SK-N-SH (cell line): ENCODE data around the gene MAEA. TPM values are rescaled to one million over a fixed set of nuclear protein-coding genes. Genes with fewer than 3 reads are reported as not detected.
A peak's percentile ranks its signal among the peaks of the same experiment; 100 is the strongest.
"Not testable (repeated sequence)": the region's sequence is repeated elsewhere in the genome, so short reads cannot be mapped to it uniquely, and the experiment has no call there.

ENCODE experiments used
- CTCF ChIA-PET: fragments of 300-600, 350-600 bp; formaldehyde crosslinking; extraction: SDS; loops from one replicate; lab custom pipeline; 2021; lab: Yijun Ruan, JAX
- POLR2A ChIA-PET: fragments of 350-600 bp; sonication (Branson Sonifier 250); formaldehyde crosslinking; extraction: SDS; loops from one replicate; lab custom pipeline; 2020; ENCODE audit warnings: antibody characterized with exemption, inconsistent platforms; lab: Yijun Ruan, JAX
- DNase-seq: peaks from one replicate; pipeline ENCODE4 v3.0.0; 2012
- H2AFZ ChIP-seq: fragments of 200-600 bp; sonication (generic); 2 replicates; pipeline ENCODE4 v1.8.1; 2016; ENCODE audit warnings: antibody characterized with exemption, mild to moderate bottlenecking, low read depth
- H3F3A ChIP-seq: fragments of 200-600 bp; sonication (generic); replicated peaks from 2 replicates; pipeline ENCODE3; 2016; ENCODE audit warnings: antibody characterized with exemption, mild to moderate bottlenecking; ENCODE audit not compliant: insufficient read depth
- H3K27ac ChIP-seq, 2 experiments: fragments of 200-500 bp in 1 of 2; fragments of 200-600 bp in 1 of 2; sonication (Bioruptor generic) in 1 of 2; sonication (generic), shearing (Covaris generic) in 1 of 2; 2 replicates each; pipeline versions ENCODE4 v1.5.1 to v1.6.1; 2014 to 2016; ENCODE audit warnings: low read depth in 2 of 2, inconsistent platforms in 1 of 2, low read length in 1 of 2, mild to moderate bottlenecking in 1 of 2, mixed read lengths in 1 of 2
- H3K27me3 ChIP-seq: fragments of 200-600 bp; sonication (generic), shearing (Covaris generic); 2 replicates; pipeline ENCODE4 v1.6.1; 2016; ENCODE audit warnings: mixed run types; ENCODE audit not compliant: insufficient read depth
- H3K36me3 ChIP-seq, 2 experiments: fragments of 200-500 bp in 1 of 2; fragments of 200-600 bp in 1 of 2; sonication (Bioruptor generic) in 1 of 2; sonication (generic) in 1 of 2; replicated peaks in 1 of 2; 2 replicates each; pipeline versions ENCODE3 to v1.5.1; 2014 to 2016; ENCODE audit warnings: low read length in 1 of 2, mild to moderate bottlenecking in 1 of 2; ENCODE audit not compliant: insufficient read depth in 2 of 2, control insufficient read depth in 1 of 2
- H3K4me1 ChIP-seq, 2 experiments: fragments of 200-500 bp in 1 of 2; fragments of 200-600 bp in 1 of 2; sonication (Bioruptor generic) in 1 of 2; sonication (generic), shearing (Covaris generic) in 1 of 2; 2 replicates each; pipeline versions ENCODE4 v1.5.1 to v1.6.1; 2014 to 2016; ENCODE audit warnings: low read depth in 1 of 2, low read length in 1 of 2, mixed run types in 1 of 2; ENCODE audit not compliant: insufficient read depth in 2 of 2, control insufficient read depth in 1 of 2
- H3K4me2 ChIP-seq: fragments of 200-600 bp; sonication (generic), shearing (Covaris generic); 2 replicates; pipeline ENCODE4 v1.6.1; 2017; ENCODE audit warnings: mixed run types
- H3K4me3 ChIP-seq, 2 experiments: fragments of 200-500 bp in 1 of 2; fragments of 200-600 bp in 1 of 2; sonication (Bioruptor generic) in 1 of 2; sonication (generic), shearing (Covaris generic) in 1 of 2; 2 replicates each; pipeline versions ENCODE4 v1.5.1 to v1.8.1; 2014 to 2016; ENCODE audit warnings: low read depth in 2 of 2, inconsistent platforms in 1 of 2, low read length in 1 of 2, mild to moderate bottlenecking in 1 of 2, mixed read lengths in 1 of 2, moderate library complexity in 1 of 2
- H3K79me2 ChIP-seq: fragments of 200-600 bp; sonication (generic); 2 replicates; pipeline ENCODE4 v1.8.1; 2017; ENCODE audit warnings: mild to moderate bottlenecking; ENCODE audit not compliant: insufficient read depth
- H3K9ac ChIP-seq: fragments of 200-600 bp; sonication (generic); 2 replicates; pipeline ENCODE4 v1.6.1; 2017; ENCODE audit warnings: mixed run types
- H3K9me2 ChIP-seq: fragments of 200-600 bp; sonication (generic); 2 replicates; pipeline ENCODE4 v1.6.1; 2017; ENCODE audit warnings: mixed run types
- H3K9me3 ChIP-seq: fragments of 200-600 bp; sonication (generic); 2 replicates; pipeline ENCODE4 v1.6.1; 2017; ENCODE audit warnings: mixed run types, mild to moderate bottlenecking, moderate library complexity
- H4K20me1 ChIP-seq: fragments of 200-600 bp; sonication (generic); 2 replicates; pipeline ENCODE4 v1.6.1; 2017; ENCODE audit warnings: mild to moderate bottlenecking, mixed run types; ENCODE audit not compliant: insufficient read depth
- CTCF ChIP-seq: fragments of 200-600 bp; sonication (generic); IDR thresholded peaks from 2 replicates; pipeline ENCODE4 v1.6.1; 2017; ENCODE audit warnings: antibody characterized with exemption, mild to moderate bottlenecking, moderate library complexity
- ELF1 ChIP-seq: IDR thresholded peaks from 2 replicates; pipeline ENCODE4 v1.4.0; 2012
- EZH2phosphoT487 ChIP-seq: fragments of 200-600 bp; sonication (generic); IDR thresholded peaks from 2 replicates; pipeline ENCODE4 v1.6.1; 2017; ENCODE audit warnings: low read depth, mixed run types, mild to moderate bottlenecking, antibody characterized with exemption, moderate library complexity, borderline replicate concordance
- GABPA ChIP-seq: IDR thresholded peaks from 2 replicates; pipeline ENCODE4 v1.4.0; 2012; ENCODE audit warnings: low read depth, mild to moderate bottlenecking
- GATA2 ChIP-seq: sonication (generic); formaldehyde crosslinking; IDR thresholded peaks from 2 replicates; pipeline ENCODE4 v1.5.0; 2020; ENCODE audit warnings: mild to moderate bottlenecking, missing genetic modification reagents
- JUND ChIP-seq: IDR thresholded peaks from 2 replicates; pipeline ENCODE4 v1.4.0; 2012
- MEF2A ChIP-seq: IDR thresholded peaks from 2 replicates; pipeline ENCODE4 v1.4.0; 2012; ENCODE audit warnings: low read depth, borderline replicate concordance
- MXI1 ChIP-seq: IDR thresholded peaks from 2 replicates; pipeline ENCODE4 v1.6.1; 2012; ENCODE audit warnings: mild to moderate bottlenecking, low read depth, low read length, improper control_type of control experiment
- POLR2AphosphoS5 ChIP-seq: IDR thresholded peaks from 2 replicates; pipeline ENCODE4 v1.6.1; 2012; ENCODE audit warnings: low read depth, low read length
- RCOR1 ChIP-seq: fragments of 150-350 bp; IDR thresholded peaks from 2 replicates; pipeline ENCODE4 v1.6.1; 2017; ENCODE audit warnings: antibody characterized with exemption, low read length
- REST ChIP-seq: IDR thresholded peaks from 2 replicates; pipeline ENCODE4 v1.6.1; 2012; ENCODE audit warnings: mild to moderate bottlenecking, low read depth, low read length, moderate library complexity
- RFX5 ChIP-seq: IDR thresholded peaks from 2 replicates; pipeline ENCODE4 v1.6.1; 2012; ENCODE audit warnings: mild to moderate bottlenecking, improper control_type of control experiment, low read length
- SMC3 ChIP-seq: IDR thresholded peaks from 2 replicates; pipeline ENCODE4 v1.6.1; 2012; ENCODE audit warnings: low read depth, low read length, improper control_type of control experiment
- WGBS: methylation state at CpG from one replicate; pipeline ENCODE4 v1.1.6; 2017; ENCODE audit warnings: low lambda C conversion rate; 5-methylcytosine and 5-hydroxymethylcytosine counted together
- polyA plus RNA-seq, 3 experiments: library from polyadenylated mRNA; depleted of rRNA; stranded (reverse); fragments of >200 nt; gene quantifications; 2 replicates each; pipeline ENCODE4 v1.2.3, GENCODE V29; 2012
- TF ChIP-seq, protein P1 (sequence below): IDR thresholded peaks from 2 replicates; pipeline ENCODE4 v1.4.0; 2012; ENCODE audit warnings: low read depth
- TF ChIP-seq, protein P2 (sequence below): fragments of 150-350 bp; IDR thresholded peaks from 2 replicates; pipeline ENCODE4 v1.6.1; 2016; ENCODE audit warnings: mild to moderate bottlenecking, low read depth, low read length

The MAEA gene
- polyA plus RNA-seq, 1 of the 3 experiments (the other 2 are of a cell fraction), result 128 TPM

GRCh38 chr4:1291996-1292702 is 2.5 kb downstream of the MAEA start:
- no peak overlapping the region for H3K27ac ChIP-seq
- peak overlapping the region; percentile 98 for H3K4me2 ChIP-seq
- 90% methylated on average over 10 of the region's 11 CpGs for whole genome bisulfite sequencing
- H2AFZ ChIP-seq, result no peak overlapping the region
- ChIA-PET POLR2A (no interaction called here), CTCF (interaction anchor here (1.6 kb wide), 1 partner anchor 17 kb away, joined by 3 read pairs; no protein-coding TSS in a partner anchor)
- DNase-seq, result no peak
- H3K4me1 ChIP-seq, result peaks cover 0 to 25% of the 10 kb centered on the region in 2 experiments; a peak in 3 of 4 replicates
- H3K9me2 ChIP-seq, result no peaks in the 10 kb centered on the region
- H3K9me3 ChIP-seq, result no peaks in the 10 kb centered on the region
- no peaks in the 10 kb centered on the region for H3K27me3 ChIP-seq
- H3K4me3 ChIP-seq, result no peak overlapping the region
- H4K20me1 ChIP-seq, result peaks cover 58% of the 10 kb centered on the region
- peak overlapping the region; percentile 85; the same call in 1 of the 2 replicates for H3K9ac ChIP-seq
- H3K36me3 ChIP-seq, result peaks cover 0 to 7% of the 10 kb centered on the region in 2 experiments
- peaks cover 65% of the 10 kb centered on the region for H3K79me2 ChIP-seq
- peaks cover 3% of the 10 kb centered on the region for H3F3A ChIP-seq
- TF ChIP-seq GABPA (no peak), MXI1 (no peak), SMC3 (no peak), MEF2A (no peak), RCOR1 (no peak), RFX5 (no peak), CTCF (no peak), GATA2 (CRISPR knock-in tag) (no peak), JUND (no peak), EZH2phosphoT487 (no peak)

GRCh38 chr4:1292703-1293011 is 3.0 kb downstream of the MAEA start:
- H3K9me2 ChIP-seq, H3K9ac ChIP-seq, H3F3A ChIP-seq, H3K4me3 ChIP-seq, H3K27ac ChIP-seq, H3K27me3 ChIP-seq, H3K36me3 ChIP-seq, POLR2A ChIA-PET, H2AFZ ChIP-seq, DNase-seq, CTCF ChIA-PET, H3K9me3 ChIP-seq, H3K4me2 ChIP-seq: not testable (repeated sequence)
- peaks cover 70% of the 10 kb centered on the region for H3K79me2 ChIP-seq
- WGBS, result 96% methylated on average over 8 of the region's 8 CpGs
- peaks cover 0 to 25% of the 10 kb centered on the region in 2 experiments; a peak in 3 of 4 replicates for H3K4me1 ChIP-seq
- peaks cover 63% of the 10 kb centered on the region for H4K20me1 ChIP-seq

- H3F3A ChIP-seq, result no peaks in the 10 kb centered on the region
- no peak overlapping the region for H3K9ac ChIP-seq
- no peaks in the 10 kb centered on the region for H3K9me3 ChIP-seq
- H3K79me2 ChIP-seq, result peaks cover 79% of the 10 kb centered on the region
- ChIA-PET POLR2A (no interaction called here), CTCF (no interaction called here)
- H3K27me3 ChIP-seq, result no peaks in the 10 kb centered on the region
- H4K20me1 ChIP-seq, result peaks cover 70% of the 10 kb centered on the region
- whole genome bisulfite sequencing, result 92% methylated on average over 4 of the region's 4 CpGs
- H3K36me3 ChIP-seq, result peaks cover 0 to 14% of the 10 kb centered on the region in 2 experiments
- H3K4me2 ChIP-seq, result no peak overlapping the region
- DNase-seq, result no peak
- H2AFZ ChIP-seq, result no peak overlapping the region
- TF ChIP-seq REST (no peak), MXI1 (no peak), MEF2A (no peak), POLR2AphosphoS5 (no peak), ELF1 (no peak)
- TF ChIP-seq, protein P1, sequence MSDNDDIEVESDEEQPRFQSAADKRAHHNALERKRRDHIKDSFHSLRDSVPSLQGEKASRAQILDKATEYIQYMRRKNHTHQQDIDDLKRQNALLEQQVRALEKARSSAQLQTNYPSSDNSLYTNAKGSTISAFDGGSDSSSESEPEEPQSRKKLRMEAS, result no peak
- TF ChIP-seq, protein P2, sequence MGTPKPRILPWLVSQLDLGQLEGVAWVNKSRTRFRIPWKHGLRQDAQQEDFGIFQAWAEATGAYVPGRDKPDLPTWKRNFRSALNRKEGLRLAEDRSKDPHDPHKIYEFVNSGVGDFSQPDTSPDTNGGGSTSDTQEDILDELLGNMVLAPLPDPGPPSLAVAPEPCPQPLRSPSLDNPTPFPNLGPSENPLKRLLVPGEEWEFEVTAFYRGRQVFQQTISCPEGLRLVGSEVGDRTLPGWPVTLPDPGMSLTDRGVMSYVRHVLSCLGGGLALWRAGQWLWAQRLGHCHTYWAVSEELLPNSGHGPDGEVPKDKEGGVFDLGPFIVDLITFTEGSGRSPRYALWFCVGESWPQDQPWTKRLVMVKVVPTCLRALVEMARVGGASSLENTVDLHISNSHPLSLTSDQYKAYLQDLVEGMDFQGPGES, result no peak
- H3K9me2 ChIP-seq, result no peaks in the 10 kb centered on the region
- no peak overlapping the region for H3K4me3 ChIP-seq
- no peak overlapping the region for H3K27ac ChIP-seq
- peaks cover 0 to 23% of the 10 kb centered on the region in 2 experiments; a peak in 3 of 4 replicates for H3K4me1 ChIP-seq
These were observed 3.8 kb downstream of the MAEA start for GRCh38 chr4:1293531-1293941.
